Measurements from ENCODE around the gene EXOC3L4.

DNA sequence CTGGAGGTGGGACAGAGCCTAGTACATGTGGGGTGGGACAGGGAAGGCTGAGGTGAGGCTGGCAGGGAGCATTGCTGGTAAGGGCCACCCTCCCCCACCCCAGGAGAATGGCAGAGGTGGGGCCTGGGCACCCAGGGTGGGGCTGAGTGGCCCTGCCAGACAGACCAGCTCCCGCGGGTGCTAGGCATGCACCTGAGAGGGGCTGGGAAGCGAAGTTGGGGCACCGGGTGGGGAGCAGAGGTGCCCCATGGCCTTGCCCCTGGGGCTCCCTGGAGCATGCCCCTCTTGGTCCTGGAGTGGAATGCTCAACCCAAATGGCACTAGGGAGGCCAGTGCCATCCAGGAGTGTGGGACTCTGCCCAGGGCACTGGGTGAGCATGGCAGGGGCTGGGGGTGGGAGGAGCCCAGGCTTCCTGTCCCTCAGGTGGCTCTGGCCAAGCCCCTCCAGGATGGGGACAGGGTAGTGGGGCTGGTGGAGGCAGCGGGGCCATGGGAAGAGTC, 30.0 kb downstream of the EXOC3L4 start:
- TF ChIP-seq POLR2A (IDR thresholded peaks at IDR 0.05; ENCODE audit: low read depth, low read length), result no peak
- no peak for TF ChIP-seq POLR2AphosphoS5 (IDR thresholded peaks at IDR 0.05; ENCODE audit: low read depth, low read length)
- no peak for TF ChIP-seq TAF1 (IDR thresholded peaks at IDR 0.05; ENCODE audit: low read depth, low read length)
